BE2C (cell line): ENCODE measurements around the gene FLYWCH2.

Experiments
- DNase-seq: peaks from one replicate; pipeline ENCODE4 v3.0.0-alpha.2; 2020
- H3K27me3 ChIP-seq: fragments of 250-450 bp; sonication (Bioruptor Pico); 2 replicates; pipeline ENCODE4 v1.5.1; 2020; ENCODE audit warnings: mild to moderate bottlenecking
- H3K36me3 ChIP-seq: fragments of 250-450 bp; sonication (Bioruptor Pico); 2 replicates; pipeline ENCODE4 v1.5.1; 2020; ENCODE audit warnings: mild to moderate bottlenecking
- H3K4me1 ChIP-seq: fragments of 250-450 bp; sonication (Bioruptor Pico); 2 replicates; pipeline ENCODE4 v1.5.1; 2020
- H3K4me3 ChIP-seq: 2 replicates; pipeline ENCODE4 v1.5.1; 2011; ENCODE audit warnings: low read depth, low read length
- H3K9me3 ChIP-seq: fragments of 250-450 bp; sonication (Bioruptor Pico); 2 replicates; pipeline ENCODE4 v1.5.1; 2020
- CTCF ChIP-seq: IDR thresholded peaks from 2 replicates; pipeline ENCODE4 v1.5.1; 2012; ENCODE audit warnings: mild to moderate bottlenecking, low read depth, low read length

FLYWCH2 gene

GRCh38 chr16:2856686-2857450 lies 26.1 kb upstream of the FLYWCH2 start:
- H3K4me3 ChIP-seq, result no peak overlapping the region
- no peaks in the 10 kb centered on the region for H3K4me1 ChIP-seq
- H3K36me3 ChIP-seq, result no peaks in the 10 kb centered on the region
- H3K27me3 ChIP-seq, result peaks cover 47% of the 10 kb centered on the region
- no peak for TF ChIP-seq CTCF
- no peaks in the 10 kb centered on the region for H3K9me3 ChIP-seq
- no peak for DNase-seq

GRCh38 chr16:2857451-2858244 lies 25.4 kb upstream of the FLYWCH2 start, which contains the start of gene PRSS22:
Gene PRSS22, minus strand, starts transcription at chr16:2858170. Its CDS starts 66 bp downstream, at chr16:2858104.
- no peak for DNase-seq
- Histone ChIP-seq H3K9me3 (no peaks in the 10 kb centered on the region), H3K4me3 (no peak within 1 kb of the TSS), H3K27me3 (peaks cover 47% of the 10 kb centered on the region), H3K4me1 (no peaks in the 10 kb centered on the region), H3K36me3 (no peaks in the 10 kb centered on the region)
- no peak for TF ChIP-seq CTCF

GRCh38 chr16:2858245-2859025 lies 24.6 kb upstream of the FLYWCH2 start:
- Histone ChIP-seq H3K36me3 (no peaks in the 10 kb centered on the region), H3K4me3 (no peak overlapping the region), H3K4me1 (no peaks in the 10 kb centered on the region), H3K27me3 (peaks cover 47% of the 10 kb centered on the region), H3K9me3 (no peaks in the 10 kb centered on the region)
- TF ChIP-seq CTCF, result no peak
- no peak for DNase-seq

GRCh38 chr16:2859686-2860265 lies 23.2 kb upstream of the FLYWCH2 start:
- peaks cover 55% of the 10 kb centered on the region for H3K27me3 ChIP-seq
- no peak for DNase-seq
- no peaks in the 10 kb centered on the region for H3K4me1 ChIP-seq
- no peaks in the 10 kb centered on the region for H3K36me3 ChIP-seq
- H3K9me3 ChIP-seq, result no peaks in the 10 kb centered on the region
- TF ChIP-seq CTCF, result no peak
- no peak overlapping the region for H3K4me3 ChIP-seq

- H3K27me3 ChIP-seq, result peaks cover 55% of the 10 kb centered on the region
- no peak for TF ChIP-seq CTCF
- H3K9me3 ChIP-seq, result no peaks in the 10 kb centered on the region
- no peaks in the 10 kb centered on the region for H3K4me1 ChIP-seq
- no peaks in the 10 kb centered on the region for H3K36me3 ChIP-seq
- no peak overlapping the region for H3K4me3 ChIP-seq
- no peak for DNase-seq
Observed at GRCh38 chr16:2860826-2861567, 22.0 kb upstream of the FLYWCH2 start.
